CD4-positive, alpha-beta T cell treated with Interleukin-1 beta for 1 hour (primary cell): Measurements from ENCODE around the gene FAM13C.
A peak's percentile ranks its signal among the peaks of the same experiment; 100 is the strongest.
"Not testable (repeated sequence)": the region's sequence is repeated elsewhere in the genome, so short reads cannot be mapped to it uniquely, and the experiment has no call there.

ENCODE experiments used
- DNase-seq, 2 donors: peaks; one replicate each; pipeline ENCODE4 v3.0.0-alpha.2; 2020 to 2022

FAM13C gene

DNA sequence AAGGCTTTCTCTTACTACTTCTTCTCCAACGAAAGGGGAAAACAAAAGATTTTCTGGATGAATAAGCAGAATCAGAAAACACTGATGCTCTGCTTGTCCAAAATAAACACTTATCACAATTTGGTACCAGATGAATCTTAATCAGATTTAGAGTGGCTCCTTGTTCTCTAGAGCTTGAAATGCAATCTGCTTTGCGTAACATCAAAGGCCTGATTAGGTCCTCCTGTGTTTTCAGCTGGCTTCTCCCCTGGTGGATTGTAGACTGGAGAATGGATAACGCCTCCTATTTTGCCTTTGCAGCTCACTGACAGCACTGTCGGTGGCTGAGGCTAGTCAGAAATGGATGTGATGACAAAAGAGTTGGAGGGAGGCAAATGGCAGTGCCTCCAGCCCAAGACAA, 91.2 kb downstream of the FAM13C start:
- DNase-seq, result no peak

DNA sequence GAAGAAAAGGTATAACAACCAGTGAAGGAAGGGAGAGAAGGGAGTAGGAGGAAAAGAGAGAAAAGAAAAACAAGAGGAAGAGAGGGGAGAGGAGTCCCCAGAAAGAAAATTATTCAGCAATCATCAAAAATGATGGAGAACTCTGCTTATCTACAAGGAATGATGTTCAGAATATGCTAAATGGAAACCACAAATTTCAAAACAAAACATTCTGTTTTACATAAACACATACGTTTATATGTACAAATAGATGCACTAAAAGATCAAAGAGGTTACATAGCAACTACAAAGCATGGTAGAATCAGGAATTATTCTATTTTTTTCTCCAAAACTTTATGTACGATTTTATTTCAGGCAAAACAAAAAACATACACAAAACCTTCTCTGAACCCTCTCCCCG, 91.9 kb downstream of the FAM13C start:
- no peak for DNase-seq

DNA sequence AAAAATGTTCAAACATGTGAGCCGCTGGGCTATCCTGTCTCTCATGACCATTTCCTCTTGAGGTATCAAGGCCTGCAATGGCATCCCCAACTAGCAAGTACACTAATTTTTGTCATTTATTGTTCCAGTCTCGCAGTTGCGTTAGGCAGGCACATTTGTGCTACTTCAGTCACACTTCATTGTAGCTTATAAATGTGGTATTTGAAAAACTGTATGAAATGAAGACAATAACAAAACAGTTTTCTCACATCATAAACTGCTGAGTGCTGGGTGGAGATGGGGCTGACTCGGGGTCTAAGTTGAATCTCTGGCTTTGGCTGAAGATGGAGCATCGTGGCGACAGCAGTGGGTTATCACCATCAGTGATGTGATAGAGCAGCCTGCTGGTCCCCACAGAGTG, 92.7 kb downstream of the FAM13C start:
- DNase-seq, result no peak

DNA sequence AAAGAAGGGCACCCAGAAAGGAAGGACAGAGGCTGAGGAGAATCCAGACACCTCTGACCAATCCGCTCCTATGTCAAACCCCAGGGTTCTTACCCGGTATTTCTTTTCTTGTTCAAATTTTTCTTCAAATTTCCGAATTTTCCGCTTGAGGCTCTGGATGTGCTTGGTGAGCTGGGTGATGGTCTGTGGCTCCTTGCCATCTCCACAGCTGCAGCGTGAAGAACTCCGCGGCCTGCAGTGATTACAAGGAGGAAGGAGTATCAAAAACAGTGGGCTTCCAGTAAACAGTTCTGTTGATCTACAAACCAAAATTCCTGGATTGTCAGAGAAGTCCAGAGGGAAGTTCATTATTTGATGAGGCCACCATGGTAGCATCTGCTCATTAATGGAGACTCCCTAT, 93.9 kb downstream of the FAM13C start:
- no peak for DNase-seq

DNA sequence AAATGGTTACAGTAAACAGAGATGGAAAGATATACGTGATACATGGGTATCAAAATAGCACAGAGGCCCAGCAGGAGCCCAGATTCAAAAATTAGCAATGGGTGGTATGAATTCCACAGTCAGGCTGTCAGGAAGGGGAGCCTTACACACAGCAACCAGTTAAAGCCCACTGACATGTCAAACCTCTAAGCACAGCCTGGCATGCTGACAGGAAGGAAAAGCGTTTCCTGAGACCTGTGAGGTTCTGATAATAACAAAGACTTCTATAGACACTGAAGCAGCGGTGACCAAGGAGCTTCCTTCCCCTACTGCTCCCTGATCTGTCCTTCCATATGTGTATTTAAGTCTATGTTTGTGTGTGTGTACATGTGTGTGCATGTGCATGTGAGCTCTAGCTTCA, 96.0 kb downstream of the FAM13C start:
- DNase-seq, result no peak

DNA sequence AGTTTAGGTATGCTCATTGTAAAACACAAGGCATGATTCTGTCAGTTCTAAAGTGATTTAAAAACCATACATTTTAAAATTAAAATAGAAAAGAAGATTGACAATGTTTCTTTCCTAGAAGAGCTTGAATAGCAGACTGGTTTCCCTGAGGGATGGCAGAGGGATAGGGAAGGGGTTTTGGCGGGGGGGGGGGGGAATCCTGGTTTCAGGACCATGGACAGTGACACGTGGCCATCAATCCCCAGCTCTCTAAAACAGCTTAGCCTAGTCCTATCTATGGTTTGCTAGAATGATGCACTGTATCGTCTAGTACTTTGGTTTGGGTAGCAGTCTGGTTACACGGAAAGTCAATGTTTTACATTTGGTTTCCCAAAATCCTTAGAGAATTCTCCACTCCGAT, 97.2 kb downstream of the FAM13C start:
- DNase-seq, result no peak

DNA sequence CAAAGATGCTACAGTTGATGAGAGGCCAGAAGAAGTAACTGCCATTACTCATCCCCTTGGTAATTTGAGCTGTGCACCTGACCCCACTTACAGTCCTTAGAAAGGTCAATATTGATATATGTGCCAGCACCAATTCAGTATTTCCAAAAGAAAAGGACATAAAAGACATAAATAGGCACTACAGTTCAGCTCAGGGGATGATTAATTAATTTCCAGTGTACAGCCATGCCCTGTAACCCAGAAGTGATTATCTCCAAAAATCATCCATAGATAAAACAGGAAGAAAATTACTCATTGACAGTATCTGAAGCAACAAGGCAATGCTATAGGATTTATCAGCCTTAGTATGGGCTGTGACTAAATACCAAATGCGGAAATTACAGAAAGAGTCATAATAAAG, 103.5 kb downstream of the FAM13C start:
- no peak for DNase-seq

DNA sequence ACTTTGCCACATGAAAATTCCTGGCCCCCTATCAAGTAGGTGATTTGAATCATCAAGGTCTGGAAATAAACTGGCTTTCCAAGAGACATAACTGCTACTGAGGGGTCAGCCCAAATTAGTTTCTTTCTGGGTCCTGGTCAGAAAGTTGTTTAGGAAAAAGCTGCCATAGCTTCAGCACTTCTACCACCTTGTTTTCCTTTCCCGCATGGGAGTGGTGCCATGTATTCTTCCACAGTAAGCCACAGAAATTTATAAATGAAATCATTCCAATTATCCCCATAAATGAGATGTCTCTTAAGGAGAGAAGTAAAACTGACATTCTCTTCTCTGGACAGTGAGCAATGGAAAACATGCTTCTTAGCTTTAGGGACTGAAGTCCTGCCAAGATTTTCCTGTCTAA, 105.1 kb downstream of the FAM13C start:
- DNase-seq, result no peak

DNA sequence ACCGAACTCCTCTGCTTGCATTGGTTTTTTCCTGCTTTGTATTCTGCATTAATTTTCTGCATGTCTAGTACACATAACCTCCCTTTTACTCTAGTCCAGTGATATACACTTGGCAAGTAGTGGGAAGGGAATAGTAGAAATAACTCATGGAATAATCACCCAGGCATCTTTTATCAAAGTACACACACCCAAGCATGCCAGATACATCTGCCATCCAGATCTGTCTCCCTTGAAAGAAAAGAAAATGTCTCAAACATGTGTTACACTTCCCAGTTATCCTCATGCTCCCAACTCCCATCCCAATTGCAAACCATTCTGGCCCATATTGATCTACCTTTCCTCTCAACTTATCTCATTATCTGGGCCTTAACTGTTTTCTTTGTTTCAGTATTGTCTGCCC, 106.9 kb downstream of the FAM13C start:
- DNase-seq, result no peak

DNA sequence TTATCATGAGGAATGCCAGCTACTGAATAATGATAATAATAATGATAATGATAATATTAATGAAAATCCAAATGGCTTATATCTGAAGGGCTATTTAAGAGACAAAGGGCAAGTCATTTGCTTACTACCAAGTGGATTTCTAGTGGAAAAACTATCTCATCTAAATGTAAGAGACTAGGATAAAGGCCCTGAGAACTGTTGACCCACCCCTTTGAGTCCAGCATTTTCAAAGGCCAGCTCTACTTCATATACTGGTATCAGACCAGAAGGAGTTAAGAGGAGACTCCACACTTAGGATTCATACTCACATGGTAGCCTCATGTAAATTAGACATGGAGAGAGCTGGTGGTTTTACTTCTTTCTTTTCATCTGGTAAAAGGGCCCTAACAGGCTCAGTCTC, 109.9 kb downstream of the FAM13C start:
- DNase-seq, result no peak

DNA sequence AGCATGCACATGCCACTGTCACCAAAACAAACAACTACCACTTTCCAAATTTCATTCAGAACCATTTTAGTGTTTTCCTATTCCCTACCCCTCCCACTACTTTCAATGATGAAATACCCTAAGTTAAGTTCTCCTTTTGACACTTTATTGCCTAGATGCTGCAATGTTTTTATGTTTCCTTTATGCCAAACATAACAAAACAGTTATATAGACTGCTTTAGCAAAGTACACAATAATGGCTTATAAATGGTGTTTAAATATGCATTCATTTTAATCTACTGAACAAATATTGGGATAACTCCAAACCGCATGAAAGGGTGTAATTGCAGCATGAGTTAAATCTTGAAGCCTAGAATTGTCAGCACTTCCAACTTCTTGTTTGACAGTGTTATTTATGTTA, 116.7 kb downstream of the FAM13C start:
- DNase-seq, result no peak

DNA sequence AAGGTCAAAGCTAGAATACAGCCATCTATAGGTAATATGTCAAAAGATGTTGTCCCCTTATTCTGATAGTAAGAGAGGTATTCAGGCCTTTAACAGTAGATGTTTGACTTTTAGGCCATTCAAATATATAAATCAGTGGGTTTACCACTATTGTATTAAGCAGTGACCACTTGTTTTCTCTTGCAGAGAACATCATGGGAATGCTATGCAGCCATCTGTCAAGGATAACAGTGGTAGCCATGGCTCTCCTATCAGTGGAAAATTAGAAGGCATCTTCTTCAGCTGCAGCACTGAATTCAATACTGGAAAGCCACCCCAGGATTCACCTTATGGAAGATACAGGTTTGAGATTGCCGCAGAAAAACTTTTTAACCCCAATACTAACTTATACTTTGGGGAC, 117.5 kb downstream of the FAM13C start:
- DNase-seq, result no peak

DNA sequence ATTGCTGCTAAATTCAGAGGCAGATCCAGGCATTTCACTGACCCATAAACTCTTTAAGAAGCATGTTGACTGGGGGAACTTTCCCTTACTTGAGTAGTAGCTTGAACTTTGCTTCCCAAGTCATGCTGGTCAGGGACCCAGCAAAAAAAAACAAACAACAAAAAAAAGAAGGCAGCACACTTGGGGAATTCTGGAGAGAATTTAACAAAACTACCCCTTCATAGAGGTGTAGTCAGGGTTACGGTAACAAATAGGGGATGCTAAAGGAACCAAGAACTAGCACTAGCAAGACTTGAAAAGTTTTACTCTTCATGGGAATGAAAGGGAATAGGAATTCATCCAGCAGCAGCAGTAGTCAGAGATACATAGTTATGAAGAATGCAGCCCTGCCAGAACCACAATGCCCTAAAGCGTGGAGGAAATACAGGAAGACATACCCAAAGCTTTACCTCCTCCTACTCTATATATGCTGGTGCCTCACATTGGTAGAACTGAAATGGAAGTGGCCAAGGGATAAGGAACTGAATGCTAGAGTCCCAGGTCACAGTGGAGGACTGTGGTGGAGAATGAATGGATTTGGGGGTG, 118.6 kb downstream of the FAM13C start:
- no peak for DNase-seq

DNA sequence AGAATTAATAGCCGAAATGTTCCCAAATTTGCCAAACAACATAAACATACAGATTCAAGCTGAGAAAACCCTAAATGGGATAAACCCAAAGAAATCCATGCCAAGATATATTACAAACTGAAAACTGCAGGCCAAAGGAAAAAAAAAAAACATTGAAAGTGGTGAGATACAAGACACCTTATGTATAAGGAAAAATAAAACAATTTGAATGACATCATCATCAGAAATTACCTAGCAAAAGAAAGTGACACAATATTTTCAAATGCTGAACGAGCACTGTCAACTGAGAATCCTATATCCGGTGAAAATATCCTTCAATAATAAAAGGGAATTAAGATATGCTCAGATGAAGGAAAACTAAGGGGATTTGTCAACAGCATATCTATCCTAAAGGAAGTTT, 119.4 kb downstream of the FAM13C start:
- DNase-seq, result no peak

DNA sequence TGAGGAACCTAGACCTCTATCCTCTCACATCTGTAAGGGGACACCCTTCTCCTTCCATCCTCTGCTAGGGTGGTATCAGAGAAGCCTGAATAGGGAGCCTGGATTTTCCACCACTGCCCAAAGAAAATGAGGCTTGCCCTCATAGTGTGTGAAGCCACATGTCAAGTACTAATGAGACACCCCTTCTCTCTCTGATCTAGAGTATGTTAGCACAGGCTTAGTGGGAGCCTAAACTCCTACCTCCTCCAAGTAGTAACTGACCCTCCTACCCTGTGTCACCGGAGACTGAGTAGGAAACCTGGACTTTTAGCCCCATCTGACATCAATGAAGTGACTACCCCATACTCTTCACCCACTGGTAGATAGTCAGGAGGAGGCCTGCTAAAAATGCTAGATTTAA, 120.3 kb downstream of the FAM13C start:
- DNase-seq, result no peak

DNA sequence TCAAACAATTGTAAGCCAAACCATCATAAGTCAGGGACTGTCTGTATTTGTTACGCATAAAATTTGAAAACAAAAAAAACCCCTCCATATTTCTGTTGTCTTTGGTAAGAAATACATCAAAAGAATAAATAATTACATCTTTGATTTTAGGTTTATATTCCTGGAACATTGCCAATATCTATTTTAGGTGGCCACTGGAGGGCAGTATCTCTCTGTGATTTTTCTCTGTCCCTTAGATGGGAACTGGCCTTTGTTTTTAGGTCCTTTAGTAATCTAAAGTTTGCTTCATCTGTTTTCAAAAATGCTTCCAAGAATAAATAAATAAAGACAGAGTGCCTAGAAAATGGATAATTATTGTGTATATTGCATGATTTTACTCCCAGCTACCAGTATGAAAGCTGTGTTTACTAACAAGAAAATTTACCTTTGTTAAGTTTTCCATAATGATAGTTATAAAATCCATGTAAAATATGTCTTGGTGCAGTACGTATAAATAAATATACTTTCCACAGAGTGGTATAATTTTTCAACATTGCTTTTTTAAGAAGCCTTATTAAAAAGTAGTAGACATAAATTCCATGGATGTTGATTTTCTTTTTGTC, 121.7 kb downstream of the FAM13C start:
- peak in 1 of 2 donors; percentile 4 for DNase-seq

DNA sequence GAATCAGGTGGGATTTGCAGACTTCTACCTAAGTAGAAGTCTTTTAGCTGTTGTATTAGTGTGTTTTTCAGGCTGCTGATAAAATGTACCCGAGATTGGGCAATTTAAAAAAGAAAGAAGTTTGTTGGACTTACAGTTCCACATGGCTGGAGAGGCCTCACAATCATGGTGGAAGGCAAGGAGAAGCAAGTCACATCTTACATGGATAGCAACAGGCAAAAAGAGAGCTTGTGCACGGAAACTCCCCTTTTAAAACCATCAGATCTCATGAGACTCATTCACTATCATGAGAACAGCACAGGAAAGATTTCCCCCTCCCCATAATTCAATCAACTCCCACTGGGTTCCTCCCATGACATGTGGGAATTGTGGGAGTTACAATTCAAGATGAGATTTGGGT, 123.2 kb downstream of the FAM13C start:
- DNase-seq, result not testable (repeated sequence)

DNA sequence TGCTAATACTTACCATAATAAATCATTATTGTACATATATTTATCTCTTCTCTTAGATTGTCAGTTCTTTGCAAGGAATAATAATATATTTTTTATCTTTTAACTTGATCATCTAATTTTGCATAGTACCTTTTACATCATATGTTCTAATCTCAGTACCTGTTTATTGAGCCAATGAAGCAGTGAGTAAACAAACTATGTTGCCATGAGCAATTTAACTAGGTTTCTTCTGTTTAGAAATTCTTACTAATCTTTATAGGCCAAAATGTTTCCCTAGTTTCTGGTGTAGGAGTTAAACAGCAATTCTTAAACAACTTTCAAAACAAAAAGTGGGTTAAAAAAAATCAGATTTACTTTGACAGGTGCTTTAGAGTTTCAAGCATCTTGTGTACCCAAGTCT, 124.6 kb downstream of the FAM13C start:
- no peak for DNase-seq

DNA sequence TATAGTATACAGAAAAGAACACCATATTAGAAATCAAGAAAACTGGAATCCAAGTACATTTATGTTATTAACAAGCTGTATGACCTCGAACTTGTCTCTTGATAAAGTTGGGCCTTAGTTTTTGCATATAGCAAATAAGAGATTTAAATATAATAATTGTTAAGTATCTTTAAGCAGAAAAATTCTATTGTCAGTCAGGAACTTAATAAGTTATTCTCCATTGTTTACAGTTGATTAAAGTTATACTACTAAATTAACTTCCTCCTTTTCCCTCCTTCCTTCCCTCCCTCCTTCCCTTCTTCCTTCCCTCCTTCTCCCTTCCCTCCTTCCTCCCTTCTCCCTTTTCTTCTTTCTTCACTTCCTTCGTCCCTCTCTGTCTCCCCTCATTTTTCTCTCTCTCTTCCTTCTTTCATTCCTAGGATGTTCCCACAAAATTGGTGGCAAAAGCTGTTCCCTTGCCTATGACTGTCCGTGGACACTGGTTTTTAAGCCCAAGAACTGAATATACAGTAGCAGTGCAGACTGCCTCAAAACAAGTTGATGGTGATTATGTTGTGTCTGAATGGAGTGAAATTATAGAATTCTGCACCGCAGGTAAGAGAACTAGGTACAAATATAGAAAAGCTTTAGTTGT, 126.2 kb downstream of the FAM13C start:
- no peak for DNase-seq

DNA sequence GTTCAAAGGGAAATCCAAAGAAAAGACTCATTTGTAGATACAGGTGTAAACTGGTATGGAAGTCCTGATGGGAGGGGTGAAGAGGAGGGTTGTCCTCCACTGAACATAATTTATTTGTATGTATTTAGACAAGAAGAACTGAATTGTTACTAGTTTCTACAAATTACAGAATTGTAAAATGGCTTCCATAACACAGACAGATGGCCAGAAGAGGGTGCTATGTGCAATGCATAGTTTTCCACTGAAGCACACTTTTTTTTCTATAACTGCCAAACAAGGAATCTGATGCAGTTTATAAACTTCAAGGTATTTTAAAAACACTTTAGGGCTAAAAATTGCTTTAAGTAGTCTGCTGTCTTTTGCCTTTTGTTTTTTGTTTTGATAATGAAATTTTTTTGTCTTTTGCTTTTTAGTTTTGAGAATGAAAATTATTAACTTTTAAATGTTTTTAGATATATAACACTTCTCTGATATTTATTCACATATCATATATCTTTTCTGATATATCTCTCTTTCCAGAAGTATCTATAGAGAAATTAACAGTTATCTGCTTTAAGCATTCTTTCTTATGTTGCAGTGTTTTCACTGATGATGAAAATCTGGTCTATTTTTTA, 127.4 kb downstream of the FAM13C start:
- no peak for DNase-seq

DNA sequence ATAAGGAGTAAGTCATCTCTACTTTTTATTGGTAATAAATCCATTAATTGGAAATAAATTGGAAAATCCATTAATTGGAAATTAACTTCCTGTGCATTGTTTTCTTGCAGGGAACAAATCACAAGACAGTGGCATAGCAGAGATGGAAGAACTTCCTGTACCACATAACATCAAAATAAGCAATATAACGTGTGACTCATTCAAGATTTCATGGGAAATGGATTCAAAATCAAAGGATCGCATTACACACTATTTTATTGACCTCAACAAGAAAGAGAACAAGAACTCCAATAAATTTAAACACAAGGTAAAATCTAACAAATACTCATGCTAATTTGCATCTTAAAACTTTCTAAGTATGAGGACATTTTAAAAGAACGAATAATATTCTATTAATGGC, 128.2 kb downstream of the FAM13C start:
- DNase-seq, result no peak

DNA sequence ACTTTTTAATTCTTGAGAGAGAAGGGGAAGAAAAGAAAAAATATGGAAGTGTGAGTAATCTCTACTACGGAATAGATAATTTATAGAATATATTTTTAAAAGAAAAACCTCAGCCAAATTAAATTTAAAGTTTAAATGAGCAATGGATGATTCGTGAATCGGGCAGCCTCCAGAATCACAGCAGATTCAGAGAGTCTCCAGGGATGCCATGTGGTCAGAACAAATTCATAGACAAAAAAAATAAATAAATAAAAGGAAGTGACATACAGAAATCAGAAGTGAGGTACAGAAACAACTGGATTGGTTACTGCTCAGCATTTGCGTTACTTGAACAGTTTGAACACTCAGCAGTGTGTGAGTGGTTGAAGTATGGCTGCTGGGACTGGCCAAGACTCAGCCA, 132.9 kb downstream of the FAM13C start:
- DNase-seq, result no peak

DNA sequence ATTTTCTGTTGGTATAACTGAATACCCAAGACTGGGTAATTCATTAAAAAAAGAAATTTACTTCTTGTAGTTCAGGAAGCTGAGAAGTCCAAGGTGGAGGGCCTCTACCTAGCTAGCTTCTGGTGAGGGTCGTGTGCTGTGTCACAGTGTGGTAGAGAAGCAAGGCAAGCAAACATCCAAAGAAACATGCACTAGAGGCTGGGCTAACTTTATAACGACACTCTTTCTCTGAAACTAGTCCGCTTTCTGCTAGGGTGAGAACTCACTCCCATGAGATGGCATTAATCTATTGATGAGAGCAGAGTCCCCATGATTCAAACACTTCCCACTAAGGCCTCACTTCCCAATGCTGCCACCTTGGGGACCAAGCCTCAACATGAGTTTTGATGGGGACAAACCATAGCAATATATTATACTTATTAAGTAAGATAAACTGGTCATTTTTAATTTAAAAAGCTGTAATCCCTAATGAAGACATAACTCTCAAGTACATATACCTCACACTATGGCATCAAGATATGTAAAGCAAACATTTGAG, 135.1 kb downstream of the FAM13C start:
- DNase-seq, result no peak

DNA sequence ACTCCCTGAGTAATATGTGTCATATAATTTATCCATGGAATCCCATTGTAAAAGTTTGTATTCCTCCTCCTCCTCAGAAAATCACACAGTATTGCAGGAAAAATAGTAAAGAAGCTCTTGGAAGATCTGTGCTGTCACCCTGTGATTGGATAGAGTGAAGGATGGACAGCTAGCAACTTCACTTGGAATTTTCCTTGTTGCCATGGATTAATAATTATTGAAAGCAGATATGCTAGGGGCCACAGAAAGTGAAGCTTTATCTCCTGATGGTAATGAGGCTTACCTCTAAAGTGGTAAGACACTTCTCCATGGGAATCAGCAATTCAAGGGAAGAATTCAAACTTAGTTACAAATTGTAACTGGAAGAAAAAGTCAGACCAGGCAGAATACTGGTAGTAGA, 137.1 kb downstream of the FAM13C start:
- no peak for DNase-seq
